ENCODE results near the gene ADORA2B.

ADORA2B gene

GRCh38 chr17:15996322-15996721 lies 51.4 kb downstream of the ADORA2B start:
- DNase-seq (ENCODE audit: low spot score): no peak

- no peak for DNase-seq (ENCODE audit: low spot score)
These were observed 53.2 kb downstream of the ADORA2B start for GRCh38 chr17:15998031-15998562.

- DNase-seq (ENCODE audit: low spot score): peak; percentile 100
These were observed 54.4 kb downstream of the ADORA2B start, which contains the start of the genes TTC19 and ZSWIM7 for GRCh38 chr17:15999141-15999973. Gene TTC19 (plus strand): TSS chr17:15999824. CDS start chr17:15999849, 25 bp downstream. Gene ZSWIM7 (minus strand): TSS chr17:15999704. CDS start chr17:15999594, 110 bp downstream.

- DNase-seq (ENCODE audit: low spot score): peak; percentile 86
These were observed 55.3 kb downstream of the ADORA2B start for GRCh38 chr17:15999974-16000827.

GRCh38 chr17:16001226-16001897 lies 56.4 kb downstream of the ADORA2B start:
- no peak for DNase-seq (ENCODE audit: low spot score)

- no peak for DNase-seq (ENCODE audit: low spot score)
These were observed 57.9 kb downstream of the ADORA2B start for GRCh38 chr17:16002708-16003260.

- DNase-seq (ENCODE audit: low spot score): no peak
These were observed 58.9 kb downstream of the ADORA2B start for GRCh38 chr17:16003841-16004240.

GRCh38 chr17:16005636-16006035 lies 60.7 kb downstream of the ADORA2B start:
- DNase-seq (ENCODE audit: low spot score): no peak

GRCh38 chr17:16007439-16007838 lies 62.5 kb downstream of the ADORA2B start:
- DNase-seq (ENCODE audit: low spot score): no peak

GRCh38 chr17:16013943-16014407 lies 69.0 kb downstream of the ADORA2B start:
- DNase-seq (ENCODE audit: low spot score): peak; percentile 12

- no peak for DNase-seq (ENCODE audit: low spot score)
These were observed 74.4 kb downstream of the ADORA2B start for GRCh38 chr17:16019347-16019746.

GRCh38 chr17:16023881-16024280 lies 79.0 kb downstream of the ADORA2B start:
- no peak for DNase-seq (ENCODE audit: low spot score)

GRCh38 chr17:16025202-16025601 lies 80.3 kb downstream of the ADORA2B start:
- no peak for DNase-seq (ENCODE audit: low spot score)
